ENCODE measurements around the gene JAKMIP2.

Gene JAKMIP2

GRCh38 chr5:147743678-147744374, 38.7 kb downstream of the JAKMIP2 start:
- no peaks in the 10 kb centered on the region for H3K36me3 ChIP-seq (ENCODE audit: control insufficient read depth, low read length)
- H3K4me1 ChIP-seq (ENCODE audit: control insufficient read depth, low read length): no peaks in the 10 kb centered on the region
- H3K4me3 ChIP-seq (ENCODE audit: low read length): no peak overlapping the region
- H3K27ac ChIP-seq (ENCODE audit: low read depth, low read length): no peak overlapping the region
- no peaks in the 10 kb centered on the region for H3K9me2 ChIP-seq (replicated peaks; ENCODE audit: control insufficient read depth, low read length)
- no peaks in the 10 kb centered on the region for H3F3A ChIP-seq (ENCODE audit: control insufficient read depth, insufficient read depth)
- H3K4me2 ChIP-seq (ENCODE audit: low read length): no peak overlapping the region
- TF ChIP-seq EZH2phosphoT487 (IDR thresholded peaks at IDR 0.05; ENCODE audit: borderline replicate concordance, low read length): no peak
- TF ChIP-seq, protein P1, sequence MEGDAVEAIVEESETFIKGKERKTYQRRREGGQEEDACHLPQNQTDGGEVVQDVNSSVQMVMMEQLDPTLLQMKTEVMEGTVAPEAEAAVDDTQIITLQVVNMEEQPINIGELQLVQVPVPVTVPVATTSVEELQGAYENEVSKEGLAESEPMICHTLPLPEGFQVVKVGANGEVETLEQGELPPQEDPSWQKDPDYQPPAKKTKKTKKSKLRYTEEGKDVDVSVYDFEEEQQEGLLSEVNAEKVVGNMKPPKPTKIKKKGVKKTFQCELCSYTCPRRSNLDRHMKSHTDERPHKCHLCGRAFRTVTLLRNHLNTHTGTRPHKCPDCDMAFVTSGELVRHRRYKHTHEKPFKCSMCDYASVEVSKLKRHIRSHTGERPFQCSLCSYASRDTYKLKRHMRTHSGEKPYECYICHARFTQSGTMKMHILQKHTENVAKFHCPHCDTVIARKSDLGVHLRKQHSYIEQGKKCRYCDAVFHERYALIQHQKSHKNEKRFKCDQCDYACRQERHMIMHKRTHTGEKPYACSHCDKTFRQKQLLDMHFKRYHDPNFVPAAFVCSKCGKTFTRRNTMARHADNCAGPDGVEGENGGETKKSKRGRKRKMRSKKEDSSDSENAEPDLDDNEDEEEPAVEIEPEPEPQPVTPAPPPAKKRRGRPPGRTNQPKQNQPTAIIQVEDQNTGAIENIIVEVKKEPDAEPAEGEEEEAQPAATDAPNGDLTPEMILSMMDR (IDR thresholded peaks at IDR 0.05; ENCODE audit: low read depth, low read length, poor library complexity, severe bottlenecking): no peak
- H3K9me3 ChIP-seq (ENCODE audit: control insufficient read depth, insufficient read depth, low read length): no peaks in the 10 kb centered on the region
- no peaks in the 10 kb centered on the region for H3K27me3 ChIP-seq (ENCODE audit: control insufficient read depth, low read length)
- no peaks in the 10 kb centered on the region for H3K79me2 ChIP-seq (ENCODE audit: control insufficient read depth, low read length)
- no peaks in the 10 kb centered on the region for H4K20me1 ChIP-seq (ENCODE audit: control insufficient read depth, insufficient read depth, low read depth, low read length)

DNA sequence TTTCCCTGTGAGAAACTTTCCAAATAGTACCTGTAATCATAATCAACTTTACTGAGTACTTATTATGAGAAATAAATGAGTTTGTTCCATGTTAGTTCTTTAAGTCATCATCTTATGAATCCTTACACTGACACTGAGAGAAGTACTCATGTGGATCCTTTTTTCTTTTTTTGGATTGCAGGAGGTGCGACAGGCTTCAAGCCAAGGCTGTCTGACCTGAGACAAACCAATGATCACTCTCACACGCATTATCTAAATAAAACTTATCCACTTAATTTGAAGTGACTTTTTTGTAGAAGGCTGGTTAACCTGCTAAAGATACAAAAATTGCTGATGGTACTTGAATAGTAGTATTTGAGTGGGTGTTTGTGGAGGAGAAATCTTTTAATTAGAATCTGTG, 39.5 kb downstream of the JAKMIP2 start:
- Histone ChIP-seq H3K79me2 (ENCODE audit: control insufficient read depth, low read length) (no peaks in the 10 kb centered on the region), H3K36me3 (ENCODE audit: control insufficient read depth, low read length) (no peaks in the 10 kb centered on the region), H3K4me3 (ENCODE audit: low read length) (no peak overlapping the region), H3K9me2 (replicated peaks; ENCODE audit: control insufficient read depth, low read length) (no peaks in the 10 kb centered on the region), H3K4me1 (ENCODE audit: control insufficient read depth, low read length) (no peaks in the 10 kb centered on the region), H3K27me3 (ENCODE audit: control insufficient read depth, low read length) (no peaks in the 10 kb centered on the region), H3F3A (ENCODE audit: control insufficient read depth, insufficient read depth) (no peaks in the 10 kb centered on the region), H3K9me3 (ENCODE audit: control insufficient read depth, insufficient read depth, low read length) (no peaks in the 10 kb centered on the region), H3K27ac (ENCODE audit: low read depth, low read length) (no peak overlapping the region), H3K4me2 (ENCODE audit: low read length) (no peak overlapping the region), H4K20me1 (ENCODE audit: control insufficient read depth, insufficient read depth, low read depth, low read length) (no peaks in the 10 kb centered on the region)
- TF ChIP-seq EZH2phosphoT487 (IDR thresholded peaks at IDR 0.05; ENCODE audit: borderline replicate concordance, low read length): no peak
- TF ChIP-seq, protein P1 (IDR thresholded peaks at IDR 0.05; ENCODE audit: low read depth, low read length, poor library complexity, severe bottlenecking): no peak

DNA sequence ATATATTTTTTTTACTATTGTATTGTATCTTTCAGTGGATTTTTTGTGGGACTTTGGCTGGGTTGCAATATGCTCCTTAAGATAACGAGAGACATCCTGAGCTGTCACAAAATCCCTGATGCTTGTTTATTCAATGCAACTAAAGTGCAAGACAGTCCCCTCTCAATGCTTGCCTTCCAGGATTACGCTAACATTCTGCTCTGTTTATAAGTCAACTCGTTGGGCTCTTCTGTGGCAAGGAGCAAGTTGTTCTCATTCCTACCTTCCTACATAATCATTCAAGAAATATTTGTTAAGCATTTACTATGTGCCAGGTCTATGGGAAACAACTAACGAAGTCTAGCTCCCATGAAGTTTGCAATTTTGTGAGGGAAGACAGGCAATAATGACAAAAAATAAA, 40.4 kb downstream of the JAKMIP2 start:
- Histone ChIP-seq H3K9me3 (ENCODE audit: control insufficient read depth, insufficient read depth, low read length) (no peaks in the 10 kb centered on the region), H4K20me1 (ENCODE audit: control insufficient read depth, insufficient read depth, low read depth, low read length) (no peaks in the 10 kb centered on the region), H3K4me3 (ENCODE audit: low read length) (no peak overlapping the region), H3K27ac (ENCODE audit: low read depth, low read length) (no peak overlapping the region), H3K4me2 (ENCODE audit: low read length) (no peak overlapping the region), H3K79me2 (ENCODE audit: control insufficient read depth, low read length) (no peaks in the 10 kb centered on the region), H3K36me3 (ENCODE audit: control insufficient read depth, low read length) (no peaks in the 10 kb centered on the region), H3K4me1 (ENCODE audit: control insufficient read depth, low read length) (no peaks in the 10 kb centered on the region), H3F3A (ENCODE audit: control insufficient read depth, insufficient read depth) (no peaks in the 10 kb centered on the region), H3K27me3 (ENCODE audit: control insufficient read depth, low read length) (no peaks in the 10 kb centered on the region), H3K9me2 (replicated peaks; ENCODE audit: control insufficient read depth, low read length) (no peaks in the 10 kb centered on the region)
- TF ChIP-seq EZH2phosphoT487 (IDR thresholded peaks at IDR 0.05; ENCODE audit: borderline replicate concordance, low read length): no peak
- TF ChIP-seq, protein P1 (IDR thresholded peaks at IDR 0.05; ENCODE audit: low read depth, low read length, poor library complexity, severe bottlenecking): no peak

Measured in DOHH2 (cell line).